NCI-H2081 (cell line): Measurements from ENCODE around the gene TMEM132D.
A peak's percentile ranks its signal among the peaks of the same experiment; 100 is the strongest.
"Not testable (repeated sequence)": the region's sequence is repeated elsewhere in the genome, so short reads cannot be mapped to it uniquely, and the experiment has no call there.

ENCODE experiments used
- DNase-seq, 2 experiments: peaks; one replicate each; lab custom pipeline; 2025; lab: John Stamatoyannopoulos, UW

TMEM132D gene

DNA sequence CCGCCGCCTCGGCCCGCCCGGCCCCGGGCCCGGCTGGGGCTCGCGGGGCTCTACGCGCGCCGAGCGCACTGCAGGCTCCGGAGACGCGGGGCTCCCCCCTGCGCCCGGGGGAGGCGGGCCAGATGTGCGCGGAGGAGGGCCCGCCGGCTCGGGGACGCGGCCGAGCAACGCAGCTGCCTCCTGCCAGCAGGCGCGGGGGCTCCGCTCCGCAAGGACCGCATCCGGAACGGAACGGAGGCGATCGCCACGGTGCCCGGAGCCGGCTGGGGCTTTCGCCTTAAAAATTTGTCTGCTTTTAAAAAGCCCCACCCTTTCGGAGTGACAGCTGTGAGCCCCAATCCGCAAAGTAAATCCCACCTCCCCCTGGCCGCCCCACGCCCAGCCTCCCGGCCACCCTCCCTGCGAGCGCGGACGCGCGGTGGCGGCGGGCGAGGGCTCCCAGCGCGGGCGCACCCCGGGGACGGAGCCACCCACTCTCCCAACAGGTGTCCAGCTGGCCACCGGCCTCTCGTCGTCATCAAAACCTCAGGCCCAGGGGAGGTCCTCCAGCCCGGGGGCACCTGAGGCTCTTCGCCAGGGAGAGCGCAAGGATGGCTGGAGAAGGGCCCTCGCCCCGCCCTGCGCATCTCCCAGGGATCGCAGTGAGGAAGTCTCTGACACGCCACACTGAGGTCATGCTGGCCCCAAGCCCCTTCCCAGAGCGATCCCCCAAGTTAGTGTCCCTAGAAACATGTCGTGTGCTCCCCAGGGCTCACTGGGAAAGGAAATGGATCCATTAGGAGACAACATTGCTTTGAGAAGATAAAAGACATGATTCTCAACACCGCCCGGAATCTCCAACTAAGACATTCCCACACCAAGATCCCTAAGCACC is at the start of gene TMEM132D:
Gene TMEM132D, minus strand, starts transcription at position 70 of the 874 bp plus-strand sequence.
- peak in 1 of 2 experiments; percentile 50 for DNase-seq

DNA sequence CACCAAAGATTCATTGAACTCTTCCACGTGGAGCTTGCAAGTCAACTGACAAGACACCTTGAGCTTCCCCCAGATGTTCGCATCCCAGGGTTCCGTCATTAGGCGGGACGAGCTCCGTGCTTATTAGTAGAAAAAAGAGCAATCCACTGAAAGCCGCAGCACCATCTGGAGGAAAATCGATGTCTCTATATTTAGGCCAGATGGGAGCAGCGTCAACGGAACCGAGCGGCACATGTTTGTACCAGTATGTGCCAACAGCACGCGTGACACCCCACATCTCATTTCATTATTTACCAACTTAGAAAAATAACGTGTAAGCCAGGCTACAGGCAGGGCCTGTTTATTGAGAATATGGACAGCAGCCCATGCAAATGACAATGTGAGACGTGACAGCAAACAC is 45.8 kb upstream of the TMEM132D start:
- DNase-seq, result no peak

DNA sequence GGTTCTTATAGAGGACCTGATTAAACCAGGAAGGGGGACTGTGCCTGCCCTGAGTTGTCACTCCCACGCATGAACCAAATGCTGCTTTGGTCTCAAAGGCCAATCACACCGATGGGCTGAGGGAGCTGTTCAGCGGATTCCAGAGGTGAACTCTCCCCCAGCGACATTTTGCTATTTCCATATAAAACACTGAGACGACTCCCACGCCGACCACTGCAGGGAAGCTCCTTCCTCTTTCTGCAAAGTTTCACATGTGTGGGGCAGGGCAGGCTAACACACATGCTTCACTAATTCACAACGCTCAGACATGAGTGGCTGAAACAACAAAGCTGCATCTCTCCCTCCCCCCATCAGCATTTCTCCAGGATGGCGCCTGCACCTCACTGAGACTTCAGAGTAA is 37.8 kb upstream of the TMEM132D start:
- no peak for DNase-seq

DNA sequence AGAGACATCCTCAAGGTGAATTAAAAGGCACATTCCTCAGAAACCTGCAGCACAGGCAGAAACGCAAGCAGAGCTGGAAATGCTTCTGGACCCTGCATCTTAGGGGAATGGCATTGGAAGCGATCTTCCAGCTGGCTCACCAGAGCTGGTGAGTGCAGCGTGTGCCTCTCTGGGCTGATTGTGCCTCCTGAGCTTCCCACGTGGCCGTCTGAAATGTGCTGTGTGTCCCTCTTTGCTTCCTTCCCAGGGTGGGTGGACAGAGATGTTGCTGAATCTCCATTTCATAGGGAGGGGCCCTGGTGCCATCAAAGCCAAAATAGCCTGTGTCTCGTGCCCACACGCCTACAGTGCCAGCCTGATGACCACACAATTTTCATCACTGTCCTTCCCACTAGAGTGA is 34.3 kb upstream of the TMEM132D start:
- DNase-seq, result no peak

DNA sequence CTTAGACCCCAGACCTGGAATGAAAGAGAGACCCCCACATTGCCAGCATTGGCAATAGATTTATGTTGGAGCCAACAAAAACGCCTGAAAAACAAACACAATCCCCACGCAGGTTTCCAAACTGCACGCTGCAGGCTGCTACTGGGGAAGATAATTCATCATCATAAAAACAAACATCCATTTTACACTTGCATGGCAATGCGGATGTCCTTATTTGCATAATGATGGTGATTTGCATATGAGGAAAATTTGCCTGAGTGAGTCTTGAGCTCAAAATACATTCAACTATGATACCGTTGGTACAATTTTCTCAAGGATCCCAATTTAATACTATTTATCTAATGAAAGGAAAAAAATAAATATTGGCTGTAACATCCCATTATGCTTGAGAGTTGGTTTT is 33.6 kb upstream of the TMEM132D start:
- no peak for DNase-seq

DNA sequence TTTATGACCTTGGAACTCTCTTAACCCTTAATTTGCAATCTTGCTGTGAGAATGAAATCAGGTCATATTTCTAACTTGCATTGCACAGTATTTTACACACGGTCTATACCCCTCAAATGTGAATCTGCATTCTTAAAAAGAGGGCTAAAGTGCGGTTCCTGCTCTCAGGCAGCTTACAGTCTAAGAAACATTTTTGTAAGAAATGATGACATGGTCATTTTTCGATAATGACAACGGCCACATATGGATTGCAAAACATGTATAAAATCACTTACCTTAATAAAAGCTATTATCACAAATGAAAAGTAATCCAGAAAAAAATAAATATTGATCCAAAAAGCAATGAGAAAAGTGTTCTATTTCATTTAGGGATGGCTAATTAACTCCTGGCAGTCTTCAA is 24.8 kb upstream of the TMEM132D start:
- no peak for DNase-seq

DNA sequence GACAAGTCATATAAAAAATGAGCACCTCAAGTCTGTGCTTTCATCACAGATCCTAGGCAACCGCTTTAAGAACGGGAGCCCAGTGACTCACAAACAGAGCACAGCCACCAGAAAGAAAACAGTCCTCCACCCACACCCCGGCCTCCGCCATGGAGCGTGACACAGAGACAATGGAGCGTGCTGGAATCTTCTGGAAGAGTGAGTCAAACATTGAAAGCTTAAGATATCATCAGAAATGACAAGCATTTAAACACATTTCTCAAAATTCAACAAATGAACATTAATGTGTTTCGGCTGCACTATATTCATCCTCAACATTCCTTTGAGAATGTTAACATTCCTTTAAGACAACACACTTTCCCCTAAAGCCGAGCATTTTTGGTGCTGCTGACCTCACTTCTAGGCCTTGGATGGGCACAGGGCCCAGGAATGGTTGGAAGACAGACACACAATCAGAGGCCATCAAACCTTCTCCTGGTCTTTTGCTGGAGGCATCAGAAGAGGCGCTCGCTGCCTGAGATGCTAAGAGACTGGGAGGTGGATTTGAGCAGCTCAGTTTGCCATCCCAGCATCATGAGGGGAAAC is 23.6 kb upstream of the TMEM132D start:
- no peak for DNase-seq

DNA sequence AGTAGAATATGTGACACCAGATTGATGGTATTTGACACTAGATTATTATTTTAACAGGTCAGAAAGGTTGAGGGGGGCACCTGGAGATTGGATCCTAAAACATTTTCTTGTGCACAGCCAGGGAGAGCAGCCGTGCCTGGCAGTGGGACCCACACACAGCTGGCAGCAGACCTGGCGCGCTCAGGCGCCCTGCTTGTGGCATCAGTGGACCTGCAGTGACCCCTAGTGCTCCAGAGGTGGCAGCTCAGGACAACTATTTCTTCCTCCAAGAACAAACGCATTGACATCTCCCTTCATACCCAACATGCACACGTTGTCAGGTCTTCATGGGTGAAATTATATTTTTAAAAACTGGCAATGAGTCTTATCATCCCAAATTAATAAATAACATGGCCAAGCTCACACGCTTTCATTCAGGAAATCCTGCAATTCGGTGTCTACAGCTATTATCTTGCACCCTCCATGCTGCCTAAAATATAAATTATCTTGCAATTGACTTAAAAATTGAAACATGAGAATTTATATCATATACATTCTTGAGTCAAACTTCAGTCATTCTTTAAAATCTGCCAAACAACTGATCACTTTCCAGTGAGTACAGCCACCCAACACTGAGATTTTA is 7.7 kb upstream of the TMEM132D start:
- peak; percentile 85 for DNase-seq

DNA sequence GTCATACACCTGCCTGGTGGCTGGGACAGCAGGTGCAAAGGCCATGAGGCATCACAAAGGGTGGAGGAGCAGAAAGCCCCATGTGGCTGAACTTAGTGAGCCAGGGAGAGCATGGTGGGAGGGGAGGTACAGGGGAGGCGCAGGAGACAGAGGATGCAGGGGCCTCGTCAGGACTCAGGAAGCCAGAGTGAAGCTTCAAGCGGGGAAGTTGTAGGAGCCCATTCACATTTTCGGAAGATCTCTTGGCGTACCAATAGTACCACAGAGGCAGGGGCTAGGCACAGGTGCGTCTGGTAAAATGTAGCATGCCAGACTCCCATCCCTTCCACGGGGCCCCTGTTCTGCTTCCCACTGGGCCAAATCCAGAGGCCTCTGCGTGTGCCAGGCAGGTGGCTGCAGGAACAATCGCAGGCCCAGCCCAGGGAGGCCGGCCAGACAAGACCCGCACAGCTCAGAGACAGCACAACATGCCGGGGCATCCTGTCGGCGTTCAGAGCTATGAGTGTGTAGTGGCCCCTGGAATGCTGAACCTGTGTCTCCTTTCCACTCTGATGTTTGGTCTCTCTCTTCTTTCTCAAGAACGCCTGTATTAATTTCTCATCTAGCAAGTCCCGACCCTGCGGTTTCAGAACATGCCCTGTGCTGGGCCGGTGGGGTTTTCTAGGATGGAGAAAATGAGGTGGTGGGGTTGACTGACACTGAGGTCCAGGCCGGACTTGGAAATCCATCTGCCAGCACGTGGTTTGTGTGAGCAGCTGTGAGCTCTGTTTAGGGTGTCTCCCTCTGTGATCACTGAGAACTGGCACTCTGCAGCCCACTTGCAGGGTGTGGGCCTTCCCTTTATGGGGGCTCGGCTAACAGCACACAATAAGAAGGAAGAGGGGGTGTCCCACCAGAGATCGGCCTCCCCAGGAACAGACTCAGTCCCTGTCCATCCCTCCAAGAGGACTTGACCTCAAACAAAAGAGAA is 5.5 kb upstream of the TMEM132D start:
- no peak for DNase-seq

DNA sequence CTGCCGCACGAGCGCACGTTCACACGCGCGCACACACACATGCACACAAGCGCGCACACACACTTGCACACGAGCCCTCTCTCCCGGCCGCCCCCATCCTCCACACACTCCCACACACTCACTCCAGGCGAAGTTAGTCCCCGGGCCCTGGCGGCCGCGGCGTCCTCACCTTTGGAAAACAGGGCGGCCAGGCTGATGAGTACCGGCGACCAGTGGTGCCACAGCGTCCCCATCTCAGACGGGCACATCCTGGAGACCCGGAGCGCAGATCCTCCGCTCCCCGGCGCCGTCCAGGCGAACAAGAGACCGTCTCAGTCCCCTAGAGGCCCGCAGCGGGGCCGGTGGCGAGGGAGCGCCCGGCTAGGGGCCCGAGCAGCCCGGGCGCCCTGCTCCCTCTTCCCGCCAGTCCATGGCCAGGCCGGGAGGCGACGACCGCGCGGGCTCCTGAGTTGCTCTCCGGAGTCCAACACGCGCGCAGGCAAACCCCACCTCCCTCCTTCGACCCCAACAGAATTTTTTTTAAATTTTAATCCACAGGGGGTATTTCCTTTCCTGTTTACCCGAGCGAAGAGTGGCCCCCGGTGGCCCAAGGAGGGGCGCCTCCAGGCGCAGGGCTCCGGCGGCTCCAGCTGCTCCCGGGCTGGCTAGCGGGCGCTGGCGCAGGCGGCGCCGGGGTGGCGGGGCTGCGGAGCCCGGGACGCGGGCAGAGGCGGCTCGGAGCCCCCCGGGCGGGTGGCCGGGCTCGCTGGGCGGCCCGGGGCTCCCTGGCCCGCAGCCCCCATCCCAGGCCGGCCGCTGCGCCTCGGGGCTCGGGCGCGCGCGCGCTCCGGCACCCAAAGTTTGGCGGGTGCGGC is 506 bp downstream of the TMEM132D start:
- DNase-seq, result peak in 1 of 2 experiments; percentile 3

DNA sequence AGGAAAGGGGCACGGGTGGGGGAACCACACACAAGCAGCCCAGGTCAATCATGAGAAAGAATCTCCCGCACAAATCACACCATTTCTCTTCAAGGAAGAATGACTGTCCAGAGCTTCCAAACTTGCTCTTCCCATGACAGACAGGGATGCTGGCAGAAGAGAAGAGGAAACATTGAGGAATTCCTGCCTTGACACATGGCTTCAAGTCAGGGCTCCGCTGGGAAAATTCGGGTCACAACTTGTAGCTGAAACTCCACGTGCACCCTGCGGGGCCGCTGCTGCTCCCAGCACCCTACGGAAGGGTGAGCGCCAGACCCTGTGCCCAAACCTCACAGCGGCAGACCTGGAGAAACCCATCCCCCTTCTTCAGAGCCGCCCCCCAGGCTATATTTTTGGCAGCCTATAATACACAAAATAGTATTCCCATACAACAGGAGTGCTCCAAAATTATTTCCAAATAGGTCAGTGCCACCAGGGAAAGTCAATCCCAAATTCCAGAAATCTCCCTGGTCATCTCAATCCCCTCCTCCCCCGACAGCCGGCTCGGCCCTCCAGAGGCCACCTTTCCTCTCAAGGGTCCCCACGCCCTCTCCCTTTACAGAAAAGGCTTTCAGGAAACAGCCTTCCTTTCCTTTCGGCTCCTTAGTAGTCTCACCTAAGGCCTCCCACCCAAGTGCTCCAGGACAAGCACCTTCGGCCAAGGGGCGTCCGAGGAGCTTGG is 1.3 kb downstream of the TMEM132D start:
- DNase-seq, result no peak

DNA sequence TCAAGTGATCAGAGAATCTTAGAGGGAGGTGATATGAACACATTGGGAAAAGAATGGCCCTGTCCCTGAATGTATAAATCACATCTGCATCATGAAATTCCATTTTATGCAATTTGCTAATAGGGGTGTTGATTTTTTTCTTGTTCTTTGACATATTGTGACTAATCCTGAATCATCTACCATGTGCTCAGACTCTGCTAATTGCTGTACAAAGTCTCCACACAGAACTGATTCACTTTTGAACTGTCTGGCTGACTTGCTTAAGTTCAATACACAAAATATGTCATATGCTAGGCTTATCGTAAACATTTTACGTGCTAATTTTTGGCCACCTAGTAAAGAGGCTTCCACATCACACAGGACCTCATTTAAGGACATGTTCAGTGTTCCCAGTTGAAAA is 2.6 kb downstream of the TMEM132D start:
- no peak for DNase-seq

DNA sequence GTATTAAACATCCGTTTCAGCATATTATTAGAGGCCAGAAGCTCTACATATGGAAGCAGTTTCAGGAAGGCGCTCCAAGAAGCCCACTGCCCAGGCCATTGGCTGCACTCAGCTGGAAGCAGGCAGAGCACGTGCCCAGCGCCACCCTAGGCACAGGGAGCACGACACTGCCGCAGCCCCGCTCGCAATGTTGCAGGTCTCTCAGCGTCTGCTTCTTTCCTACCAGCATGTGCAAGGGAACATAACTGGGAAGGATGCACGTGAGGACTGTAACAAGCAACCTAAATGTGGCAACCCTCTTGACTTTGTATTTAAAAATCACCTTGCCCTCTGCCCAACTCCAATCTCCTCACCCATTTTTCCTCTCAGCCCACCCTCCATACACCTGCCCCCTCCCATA is 3.5 kb downstream of the TMEM132D start:
- no peak for DNase-seq

DNA sequence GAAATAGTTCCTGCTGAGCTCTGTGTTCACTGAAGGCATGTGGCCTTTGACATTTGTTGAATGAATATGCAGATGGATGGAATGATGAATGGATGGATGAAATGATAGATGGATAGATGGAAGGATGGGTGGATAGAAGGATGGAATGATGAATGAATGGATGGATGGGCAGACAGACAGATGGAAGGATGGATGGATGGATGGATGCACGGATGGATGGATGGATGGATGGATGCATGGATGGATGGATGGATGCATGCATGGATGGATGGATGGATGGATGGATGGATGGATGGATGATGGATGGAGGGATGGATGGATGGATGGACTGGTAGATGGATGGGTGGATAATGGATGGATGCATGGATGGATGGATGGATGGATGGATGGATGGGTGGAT is 4.8 kb downstream of the TMEM132D start:
- DNase-seq, result not testable (repeated sequence)

DNA sequence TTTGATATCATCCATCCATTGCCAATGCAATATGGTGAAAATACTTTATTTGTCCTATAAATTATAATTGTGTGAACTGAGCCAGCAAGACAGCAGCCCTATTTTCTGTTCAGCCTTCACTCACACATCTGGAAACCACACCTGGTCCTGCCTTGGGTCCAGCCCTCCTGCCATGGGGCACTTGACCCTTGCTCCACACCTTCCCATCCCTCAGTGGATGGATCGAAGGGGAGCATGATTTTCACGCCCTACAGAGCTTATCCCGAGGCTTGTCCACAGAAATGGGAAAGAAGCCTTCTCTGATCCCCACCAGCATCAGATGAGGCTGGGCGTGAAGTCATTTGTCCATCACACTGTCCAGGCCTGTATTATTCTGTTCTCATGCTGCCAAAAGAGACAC is 10.1 kb downstream of the TMEM132D start:
- no peak for DNase-seq

DNA sequence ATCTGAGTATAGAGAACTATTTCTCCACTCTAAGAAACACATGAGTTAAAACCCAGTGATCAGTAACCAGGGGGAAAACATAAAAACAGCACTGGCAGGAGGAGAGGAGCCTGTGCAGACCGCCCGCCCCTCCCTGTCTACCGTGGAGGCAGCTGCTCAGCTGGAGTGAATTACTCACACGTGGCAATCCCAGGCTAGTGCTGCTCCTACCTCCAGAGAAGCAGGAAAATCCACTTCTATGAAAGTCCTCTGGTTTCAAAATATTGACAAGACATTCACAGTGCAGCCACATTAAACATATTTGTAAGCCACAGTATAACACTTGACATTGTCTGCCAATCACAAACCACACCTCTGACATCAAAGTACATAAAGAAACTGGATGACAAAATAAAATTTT is 16.7 kb downstream of the TMEM132D start:
- peak; percentile 48 to 71 for DNase-seq

DNA sequence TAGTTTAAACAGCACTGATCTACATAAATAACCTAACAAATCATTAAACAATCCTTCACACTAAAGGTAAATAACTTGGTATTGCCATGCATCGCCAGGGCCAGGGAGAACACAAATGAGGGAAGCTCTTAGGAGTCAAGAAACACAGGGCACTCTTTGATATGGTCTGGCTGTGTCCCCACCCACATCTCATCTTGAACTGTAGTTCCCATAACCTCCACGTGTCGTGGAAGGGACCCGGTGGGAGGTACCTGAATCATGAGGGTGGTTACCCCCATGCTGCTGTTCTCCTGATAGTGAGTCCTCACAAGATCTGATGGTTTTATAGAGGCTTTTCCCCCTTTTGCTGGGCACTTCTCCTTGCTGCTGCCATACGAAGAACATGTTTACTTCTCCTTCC is 17.3 kb downstream of the TMEM132D start:
- DNase-seq, result no peak

DNA sequence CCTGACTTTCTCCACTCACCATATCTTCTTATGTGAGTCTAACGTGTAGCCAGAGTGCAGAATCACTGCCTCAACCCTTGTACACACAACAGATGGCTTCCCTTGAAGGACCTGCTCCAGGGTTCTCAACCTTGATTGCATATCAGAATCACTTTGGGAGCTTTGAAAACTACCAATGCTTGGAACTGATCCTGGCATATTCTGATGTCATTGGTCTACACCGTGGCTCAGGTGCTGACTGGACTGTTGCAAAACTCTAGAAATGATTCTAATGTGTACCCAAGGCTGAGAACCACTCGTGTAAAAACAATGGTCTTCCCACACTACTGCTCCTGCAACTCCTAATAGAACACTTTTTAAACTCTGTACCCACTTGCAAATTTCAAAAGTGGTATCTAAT is 18.5 kb downstream of the TMEM132D start:
- DNase-seq, result no peak

DNA sequence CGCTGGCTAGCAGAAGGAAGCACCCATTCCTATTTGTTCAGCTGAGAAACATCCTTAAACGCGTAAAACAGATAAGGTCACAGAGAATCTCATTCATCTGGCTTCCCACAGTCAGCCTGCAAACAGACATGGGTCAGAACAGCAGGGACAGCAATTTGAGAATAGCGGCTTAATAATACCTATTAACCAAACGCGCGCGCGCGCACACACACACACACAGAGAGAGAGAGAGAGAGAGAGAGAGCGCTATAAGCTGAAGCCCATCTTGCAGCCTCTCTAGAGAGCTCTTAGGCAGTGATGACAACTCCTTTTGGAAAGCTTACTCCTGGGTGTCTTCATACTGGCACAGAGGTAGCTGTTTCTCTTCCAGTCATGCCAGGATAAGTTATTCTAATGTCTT is 26.4 kb downstream of the TMEM132D start:
- peak in 1 of 2 experiments; percentile 19 for DNase-seq

DNA sequence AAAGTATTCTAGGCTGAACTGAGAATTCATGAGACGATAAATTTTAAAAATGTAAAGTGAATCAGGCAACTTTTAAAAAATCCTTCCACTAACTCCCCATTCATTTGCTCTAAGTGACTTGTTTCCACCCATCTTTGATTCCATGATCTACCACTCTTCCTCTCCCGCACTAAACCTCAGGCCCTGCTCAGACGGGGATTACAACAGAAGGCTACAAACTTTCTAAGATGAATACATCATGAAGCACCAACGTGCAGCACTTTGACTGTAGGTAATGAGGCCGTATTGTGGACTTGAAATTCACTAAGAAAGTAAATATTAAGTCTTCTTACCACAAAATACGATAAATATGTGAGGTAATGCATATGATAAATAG is 30.0 kb downstream of the TMEM132D start:
- no peak for DNase-seq
